ENCODE measurements around the gene WIPI1. TPM values are rescaled to one million over a fixed set of nuclear protein-coding genes. Genes with fewer than 3 reads are reported as not detected.

The WIPI1 gene
- total and polyA plus RNA-seq, 2 donors from 2014 or later: 40.9 to 41.2 TPM

DNA sequence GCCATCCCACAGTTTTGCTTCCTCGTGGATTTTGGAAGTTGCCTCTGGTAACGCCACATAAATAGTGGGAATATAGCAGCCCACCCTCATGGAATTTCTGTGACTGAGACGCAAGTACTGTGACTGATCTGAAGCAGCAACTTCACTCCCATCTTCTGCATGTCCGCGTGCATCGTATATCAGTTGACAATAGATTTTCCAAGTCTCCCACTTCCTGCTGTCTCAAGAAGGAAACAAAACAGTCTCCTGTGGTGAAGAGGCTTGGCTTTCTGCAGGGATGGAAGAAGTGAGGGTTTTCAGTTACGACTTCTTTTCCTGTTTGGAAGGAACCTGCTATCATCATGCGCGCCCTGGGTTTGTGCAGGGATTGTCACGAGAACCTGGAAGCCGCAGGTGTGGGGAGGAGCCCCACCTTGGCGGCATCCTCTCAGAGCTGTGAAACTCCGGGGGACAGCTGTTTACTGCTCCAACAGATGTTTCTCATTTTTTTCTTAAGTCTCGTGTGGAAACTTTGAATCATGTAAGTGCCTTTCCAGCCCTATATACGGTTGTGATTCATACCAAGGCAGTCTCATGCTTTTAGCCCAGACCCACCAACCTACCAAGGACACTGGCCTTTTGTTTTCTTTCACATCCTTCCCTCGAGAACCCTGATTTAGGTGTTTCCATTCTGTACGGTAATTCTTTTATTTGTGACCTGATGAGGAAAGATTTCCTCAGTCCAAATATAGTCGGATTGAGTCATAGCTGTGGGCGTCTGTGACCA is 57.5 kb downstream of the WIPI1 start:
- TF ChIP-seq, protein P1, sequence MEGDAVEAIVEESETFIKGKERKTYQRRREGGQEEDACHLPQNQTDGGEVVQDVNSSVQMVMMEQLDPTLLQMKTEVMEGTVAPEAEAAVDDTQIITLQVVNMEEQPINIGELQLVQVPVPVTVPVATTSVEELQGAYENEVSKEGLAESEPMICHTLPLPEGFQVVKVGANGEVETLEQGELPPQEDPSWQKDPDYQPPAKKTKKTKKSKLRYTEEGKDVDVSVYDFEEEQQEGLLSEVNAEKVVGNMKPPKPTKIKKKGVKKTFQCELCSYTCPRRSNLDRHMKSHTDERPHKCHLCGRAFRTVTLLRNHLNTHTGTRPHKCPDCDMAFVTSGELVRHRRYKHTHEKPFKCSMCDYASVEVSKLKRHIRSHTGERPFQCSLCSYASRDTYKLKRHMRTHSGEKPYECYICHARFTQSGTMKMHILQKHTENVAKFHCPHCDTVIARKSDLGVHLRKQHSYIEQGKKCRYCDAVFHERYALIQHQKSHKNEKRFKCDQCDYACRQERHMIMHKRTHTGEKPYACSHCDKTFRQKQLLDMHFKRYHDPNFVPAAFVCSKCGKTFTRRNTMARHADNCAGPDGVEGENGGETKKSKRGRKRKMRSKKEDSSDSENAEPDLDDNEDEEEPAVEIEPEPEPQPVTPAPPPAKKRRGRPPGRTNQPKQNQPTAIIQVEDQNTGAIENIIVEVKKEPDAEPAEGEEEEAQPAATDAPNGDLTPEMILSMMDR (IDR thresholded peaks at IDR 0.05; ENCODE audit: borderline replicate concordance, extremely low read depth, insufficient read depth): no peak

DNA sequence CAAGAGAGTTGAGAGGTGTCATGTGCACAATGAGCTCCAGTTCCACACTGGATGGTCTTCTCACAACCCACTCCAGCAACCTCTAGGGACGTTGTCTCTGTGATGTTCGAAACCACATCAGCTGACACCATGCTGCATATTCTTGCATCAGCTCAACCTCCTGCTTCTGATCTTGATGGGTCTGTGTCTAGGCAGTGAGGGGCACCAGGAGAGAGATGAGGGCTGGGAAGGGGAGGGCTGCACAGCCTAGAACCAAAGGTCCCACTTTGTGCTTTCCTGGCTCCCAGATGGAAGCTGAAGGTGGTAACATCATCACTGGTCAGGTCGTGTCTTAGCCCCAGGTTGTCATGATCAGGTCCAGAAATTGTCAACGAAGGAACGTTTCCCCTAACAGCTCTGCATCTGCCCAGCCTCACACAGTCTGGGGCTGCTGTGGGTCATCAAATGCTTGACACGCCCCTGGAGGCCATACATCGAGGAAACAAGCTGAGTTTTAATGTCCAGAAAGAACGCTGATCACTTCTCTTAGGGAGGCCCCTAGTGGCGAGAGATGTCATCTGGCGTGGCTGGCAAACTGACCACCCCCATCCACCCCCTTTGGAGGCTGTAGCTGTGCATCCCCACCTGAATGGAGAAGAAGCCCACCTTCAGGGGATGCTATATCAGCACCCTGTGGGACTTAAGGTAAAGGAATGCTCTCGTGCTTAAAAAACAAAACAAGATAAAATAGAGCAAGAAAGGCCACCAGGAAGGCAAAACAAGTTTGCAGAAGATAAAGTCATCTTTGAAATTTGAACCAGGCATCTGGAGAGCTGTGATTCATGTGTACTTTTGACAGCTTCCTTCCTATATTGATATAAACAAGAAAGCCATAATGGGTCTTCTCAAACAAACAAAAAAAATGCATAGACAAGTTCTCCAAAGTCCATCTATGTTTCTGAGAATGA is 58.3 kb downstream of the WIPI1 start:
- Histone ChIP-seq H3K36me3 (ENCODE audit: control insufficient read depth in 2 of 3, insufficient read depth in 3 of 3, low read length in 3 of 3) (no peaks in the 10 kb centered on the region), H3K4me1 (ENCODE audit: control insufficient read depth in 2 of 3, insufficient read depth in 2 of 3, low read depth in 1 of 3, low read length in 3 of 3) (peaks cover 0 to 6% (median 0%) of the 10 kb centered on the region in 3 donors), H3K4me3 (ENCODE audit: low read length in 3 of 3) (no peak overlapping the region), H3K9ac (ENCODE audit: low read length in 3 of 3) (no peak overlapping the region), H3K27me3 (ENCODE audit: control insufficient read depth, insufficient read depth, low read length) (no peaks in the 10 kb centered on the region), H3K27ac (ENCODE audit: low read depth in 2 of 2, low read length in 2 of 2) (no peak overlapping the region), H3K9me3 (ENCODE audit: control insufficient read depth in 2 of 3, insufficient read depth in 1 of 3, low read length in 3 of 3) (no peaks in the 10 kb centered on the region)
- TF ChIP-seq, protein P1 (IDR thresholded peaks at IDR 0.05; ENCODE audit: borderline replicate concordance, extremely low read depth, insufficient read depth): peak; percentile 73
- DNase-seq: peak in 4 of 5 donors; percentile 73 to 89 (median 79)
- intact Hi-C loops (cut with DNase I): no loop called here
- FAIRE-seq: no peak

More for the DNA sequence above, 57.5 kb downstream of the WIPI1 start:
- Histone ChIP-seq H3K4me1 (ENCODE audit: control insufficient read depth in 2 of 3, insufficient read depth in 2 of 3, low read depth in 1 of 3, low read length in 3 of 3) (peaks cover 0 to 6% (median 0%) of the 10 kb centered on the region in 3 donors), H3K36me3 (ENCODE audit: control insufficient read depth in 2 of 3, insufficient read depth in 3 of 3, low read length in 3 of 3) (no peaks in the 10 kb centered on the region), H3K9me3 (ENCODE audit: control insufficient read depth in 2 of 3, insufficient read depth in 1 of 3, low read length in 3 of 3) (peaks cover 0 to 2% (median 0%) of the 10 kb centered on the region in 3 donors), H3K4me3 (ENCODE audit: low read length in 3 of 3) (no peak overlapping the region), H3K27me3 (ENCODE audit: control insufficient read depth, insufficient read depth, low read length) (no peaks in the 10 kb centered on the region), H3K9ac (ENCODE audit: low read length in 3 of 3) (no peak overlapping the region), H3K27ac (ENCODE audit: low read depth in 2 of 2, low read length in 2 of 2) (no peak overlapping the region)
- DNase-seq (peak in 1 of 5 donors; percentile 65), FAIRE-seq (no peak)
- intact Hi-C loops (cut with DNase I): no loop called here

DNA sequence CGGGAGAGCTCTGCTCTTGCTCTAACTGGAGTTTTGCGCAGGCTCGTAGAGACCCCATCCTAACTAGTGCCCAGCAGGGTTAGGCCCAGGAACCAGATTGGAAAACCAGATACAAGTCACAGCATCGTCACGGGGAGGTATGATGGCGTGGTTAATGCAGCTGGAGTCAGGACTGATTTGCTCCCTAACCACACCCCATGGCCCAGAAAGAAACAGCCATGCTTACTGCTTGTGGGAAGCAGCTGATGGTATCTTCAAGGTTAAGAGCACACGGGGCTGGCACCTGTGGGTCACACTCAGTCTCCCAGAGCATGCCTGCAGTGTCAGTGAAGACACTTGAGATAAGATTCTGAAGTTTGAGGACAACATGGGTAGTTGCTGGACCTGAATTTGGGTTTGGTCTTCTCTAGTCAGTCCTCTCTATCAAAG is 60.2 kb downstream of the WIPI1 start:
- Histone ChIP-seq H3K4me1 (ENCODE audit: control insufficient read depth in 2 of 3, insufficient read depth in 2 of 3, low read depth in 1 of 3, low read length in 3 of 3) (peaks cover 0 to 6% (median 0%) of the 10 kb centered on the region in 3 donors), H3K9ac (ENCODE audit: low read length in 3 of 3) (no peak overlapping the region), H3K36me3 (ENCODE audit: control insufficient read depth in 2 of 3, insufficient read depth in 3 of 3, low read length in 3 of 3) (no peaks in the 10 kb centered on the region), H3K4me3 (ENCODE audit: low read length in 3 of 3) (no peak overlapping the region), H3K27me3 (ENCODE audit: control insufficient read depth, insufficient read depth, low read length) (no peaks in the 10 kb centered on the region), H3K27ac (ENCODE audit: low read depth in 2 of 2, low read length in 2 of 2) (no peak overlapping the region), H3K9me3 (ENCODE audit: control insufficient read depth in 2 of 3, insufficient read depth in 1 of 3, low read length in 3 of 3) (no peaks in the 10 kb centered on the region)
- intact Hi-C loops (cut with DNase I): no loop called here
- DNase-seq (no peak), FAIRE-seq (no peak)
- TF ChIP-seq, protein P1 (IDR thresholded peaks at IDR 0.05; ENCODE audit: borderline replicate concordance, extremely low read depth, insufficient read depth): no peak

Measured in kidney (tissue), 14 donors.